PC-3 (cell line): ENCODE measurements around the gene FAM180B. TPM values are rescaled to one million over a fixed set of nuclear protein-coding genes. Genes with fewer than 3 reads are reported as not detected.

Experiments used
- ATAC-seq: fragments of 200-7000 bp; cut with Tn5 transposase; 2 replicates; pipeline ENCODE4 v1.9.1; 2020; ENCODE audit warnings: mild to moderate bottlenecking, moderate library complexity
- BruUV-seq: library from RNA; stranded (reverse); fragments of 400-500 nt; replicated peaks from 2 replicates; lab custom pipeline; 2021; lab: Mats Ljungman, UMichigan
- CTCF ChIA-PET: fragments of 300-600 bp; sonication (Branson Sonifier 250); formaldehyde crosslinking; loops from one replicate; lab custom pipeline; 2022; ENCODE audit warnings: antibody characterized with exemption; lab: Charles Lee
- POLR2A ChIA-PET: fragments of 300-600 bp; sonication (Branson Sonifier 250); formaldehyde crosslinking; loops from one replicate; lab custom pipeline; 2022; ENCODE audit warnings: antibody characterized with exemption; ENCODE audit not compliant: unreplicated experiment; lab: Charles Lee
- DNase-seq: peaks from one replicate; pipeline ENCODE4 v3.0.0-alpha.2; 2015
- H2AFZ ChIP-seq: fragments of 300-600 bp; sonication (generic); 2 replicates; pipeline ENCODE4 v1.6.0; 2016; ENCODE audit warnings: antibody characterized with exemption, low read length
- H3F3A ChIP-seq: fragments of 300-600 bp; sonication (generic); one replicate; pipeline ENCODE4 v1.6.0; 2017; ENCODE audit warnings: antibody characterized with exemption, low read length, control low read depth, mild to moderate bottlenecking; ENCODE audit not compliant: unreplicated experiment
- H3K27ac ChIP-seq: fragments of 300-600 bp; sonication (generic); 2 replicates; pipeline ENCODE4 v1.5.1; 2016; ENCODE audit warnings: mild to moderate bottlenecking, low read length
- H3K27me3 ChIP-seq: fragments of 300-600 bp; sonication (generic); 2 replicates; pipeline ENCODE4 v1.6.1; 2016; ENCODE audit warnings: low read length, mixed read lengths
- H3K36me3 ChIP-seq: fragments of 300-600 bp; sonication (generic); 2 replicates; pipeline ENCODE4 v1.6.1; 2016; ENCODE audit warnings: low read depth, mixed run types, low read length, mixed read lengths
- H3K4me1 ChIP-seq: fragments of 300-600 bp; sonication (generic); 2 replicates; pipeline ENCODE4 v1.5.1; 2016; ENCODE audit warnings: low read length; ENCODE audit not compliant: insufficient read depth
- H3K4me2 ChIP-seq: fragments of 300-600 bp; sonication (generic); 2 replicates; pipeline ENCODE4 v1.6.0; 2016; ENCODE audit warnings: low read length
- H3K4me3 ChIP-seq: fragments of 300-600 bp; sonication (generic); 2 replicates; pipeline ENCODE4 v1.5.1; 2016; ENCODE audit warnings: mild to moderate bottlenecking, low read length, mixed read lengths
- H3K79me2 ChIP-seq: fragments of 300-600 bp; sonication (generic); 2 replicates; pipeline ENCODE4 v1.6.1; 2017; ENCODE audit warnings: low read length, mixed read lengths
- H3K9ac ChIP-seq: fragments of 300-600 bp; sonication (generic); 2 replicates; pipeline ENCODE4 v1.6.0; 2016; ENCODE audit warnings: mild to moderate bottlenecking, low read length
- H3K9me2 ChIP-seq: fragments of 300-600 bp; sonication (generic); replicated peaks from 2 replicates; pipeline ENCODE4 v1.6.1; 2016; ENCODE audit warnings: mixed run types, low read length, mixed read lengths
- H3K9me3 ChIP-seq: fragments of 300-600 bp; sonication (generic); 2 replicates; pipeline ENCODE4 v1.6.1; 2016; ENCODE audit warnings: low read length, mixed read lengths
- H4K20me1 ChIP-seq: fragments of 300-600 bp; sonication (generic); 2 replicates; pipeline ENCODE4 v1.6.1; 2016; ENCODE audit warnings: low read length, mixed read lengths
- CTCF ChIP-seq: fragments of 300-600 bp; sonication (generic); conservative IDR thresholded peaks from 2 replicates; pipeline ENCODE4 v1.5.1; 2017; ENCODE audit warnings: antibody characterized with exemption, low read depth, mild to moderate bottlenecking, low read length
- EZH2 ChIP-seq: fragments of 300-600 bp; sonication (generic); IDR thresholded peaks from one replicate; pipeline ENCODE4 v1.6.1; 2017; ENCODE audit warnings: antibody characterized with exemption, mild to moderate bottlenecking, low read length; ENCODE audit not compliant: unreplicated experiment
- EZH2phosphoT487 ChIP-seq: fragments of 300-600 bp; sonication (generic); IDR thresholded peaks from 2 replicates; pipeline ENCODE4 v1.6.1; 2018; ENCODE audit warnings: mild to moderate bottlenecking, antibody characterized with exemption, low read length, borderline replicate concordance
- intact Hi-C: fragments of 100-400 bp; cut with micrococcal nuclease; formaldehyde crosslinking; loops from 2 replicates; pipeline ENCODE4 v1.9.0; 2023
- total RNA-seq: library from RNA; depleted of rRNA; stranded (reverse); fragments of >200 nt; gene quantifications from 2 replicates; pipeline ENCODE4 v1.2.3, GENCODE V29; 2014

The FAM180B gene
- total RNA-seq, 1 experiment from 2014 or later, result not detected

GRCh38 chr11:47577460-47578041 lies 8.9 kb upstream of the FAM180B start:
- no peak overlapping the region for H3K27ac ChIP-seq
- no peak overlapping the region for H2AFZ ChIP-seq
- ATAC-seq (no peak), DNase-seq (no peak)
- H3K4me2 ChIP-seq, result peak overlapping the region; percentile 91
- peaks cover 43% of the 10 kb centered on the region for H3K79me2 ChIP-seq
- no TSS peak for BruUV-seq
- POLR2A ChIA-PET, result no interaction called here
- H3K9me2 ChIP-seq, result no peaks in the 10 kb centered on the region
- H3K9ac ChIP-seq, result 0 out of 2 replicates have a peak overlapping the region, but pooled peaks have one; percentile 97
- no peaks in the 10 kb centered on the region for H3K9me3 ChIP-seq
- intact Hi-C loops, result no loop called here
- H4K20me1 ChIP-seq, result no peaks in the 10 kb centered on the region
- no peaks in the 10 kb centered on the region for H3F3A ChIP-seq
- peak overlapping the region; percentile 95; the same call in 1 of the 2 replicates for H3K4me3 ChIP-seq
- H3K36me3 ChIP-seq, result peaks cover 32% of the 10 kb centered on the region
- peaks cover 15% of the 10 kb centered on the region for H3K4me1 ChIP-seq
- TF ChIP-seq EZH2, result no peak
- TF ChIP-seq CTCF, result no peak
- TF ChIP-seq EZH2phosphoT487, result no peak
- CTCF ChIA-PET, result no interaction called here
- no peaks in the 10 kb centered on the region for H3K27me3 ChIP-seq

GRCh38 chr11:47578524-47579494 lies 7.7 kb upstream of the FAM180B start, which contains the start of the genes KBTBD4 and NDUFS3:
KBTBD4 (minus strand) TSS chr11:47578970; CDS start chr11:47578951, 19 bp downstream.
NDUFS3 (plus strand) TSS chr11:47579074; CDS start chr11:47579092, 18 bp downstream.
- Histone ChIP-seq H3K4me2 (peak within 1 kb of the TSS; percentile 91), H3K9me2 (no peaks in the 10 kb centered on the region), H3K79me2 (peaks cover 43% of the 10 kb centered on the region), H3K9ac (peak within 1 kb of the TSS; percentile 97), H2AFZ (peak within 1 kb of the TSS; percentile 63), H3K36me3 (peaks cover 24% of the 10 kb centered on the region), H3K27ac (peak within 1 kb of the TSS; percentile 63), H3F3A (no peaks in the 10 kb centered on the region), H3K9me3 (no peaks in the 10 kb centered on the region), H4K20me1 (no peaks in the 10 kb centered on the region), H3K27me3 (no peaks in the 10 kb centered on the region), H3K4me3 (peak within 1 kb of the TSS; percentile 95), H3K4me1 (peaks cover 15% of the 10 kb centered on the region)
- peak; percentile 86 for ATAC-seq
- ChIA-PET POLR2A (interaction anchor here (0.6 kb wide), 2 partner anchors 39 to 364 kb away, joined by 5 read pairs; partner anchors contain the start of gene DDB2), CTCF (no interaction called here)
- intact Hi-C loops, result no loop called here
- peak; percentile 90 for DNase-seq
- BruUV-seq, result TSS peak; percentile 76
- TF ChIP-seq EZH2, result no peak
- TF ChIP-seq EZH2phosphoT487, result no peak
- no peak for TF ChIP-seq CTCF
